ENCODE results near the gene SLC27A5. TPM values are rescaled to one million over a fixed set of nuclear protein-coding genes. Genes with fewer than 3 reads are reported as not detected.
"Not testable (repeated sequence)": the region's sequence is repeated elsewhere in the genome, so short reads cannot be mapped to it uniquely, and the experiment has no call there.

Gene SLC27A5
- total RNA-seq, 1 experiment from 2014 or later = 8.4 TPM

- peaks cover 29% of the 10 kb centered on the region for H4K20me1 ChIP-seq (ENCODE audit: insufficient read depth)
- BruUV-seq (replicated peaks) = TSS peak; percentile 50
- H3K4me3 ChIP-seq = peak overlapping the region; percentile 76
- CTCF ChIA-PET = no interaction called here
- peaks cover 14% of the 10 kb centered on the region; the same call in 1 of the 2 replicates for H3F3A ChIP-seq (ENCODE audit: insufficient read depth, low read depth)
- POLR2A ChIA-PET (ENCODE audit: unreplicated experiment) = no interaction called here
- no peaks in the 10 kb centered on the region for H3K9me3 ChIP-seq (ENCODE audit: insufficient read depth, low read depth)
- no peak for DNase-seq
- peak overlapping the region; percentile 95 for H3K4me2 ChIP-seq
- no peaks in the 10 kb centered on the region for H3K27me3 ChIP-seq (ENCODE audit: insufficient read depth, low read depth)
- no peak overlapping the region for H2AFZ ChIP-seq
- TF ChIP-seq EZH2 (IDR thresholded peaks at IDR 0.05; ENCODE audit: low read depth) = no peak
- no peak for TF ChIP-seq CTCF (conservative IDR thresholded peaks at IDR 0.05)
- no peaks in the 10 kb centered on the region for H3K9me2 ChIP-seq (ENCODE audit: insufficient read depth)
- H3K27ac ChIP-seq = no peak overlapping the region
- peaks cover 44% of the 10 kb centered on the region for H3K79me2 ChIP-seq (ENCODE audit: low read depth)
- peaks cover 10% of the 10 kb centered on the region; the same call in 1 of the 2 replicates for H3K4me1 ChIP-seq (replicated peaks; ENCODE audit: insufficient read depth)
- intact Hi-C loops (cut with micrococcal nuclease; ENCODE audit: unreplicated experiment) = no loop called here
- H3K36me3 ChIP-seq (ENCODE audit: low read depth) = peaks cover 5% of the 10 kb centered on the region; the same call in 1 of the 2 replicates
These were observed 33.7 kb upstream of the SLC27A5 start for GRCh38 chr19:58545286-58546018.

- no peak for TF ChIP-seq CTCF (conservative IDR thresholded peaks at IDR 0.05)
- no peak for TF ChIP-seq EZH2 (IDR thresholded peaks at IDR 0.05; ENCODE audit: low read depth)
- H3K27me3 ChIP-seq (ENCODE audit: insufficient read depth, low read depth) = no peaks in the 10 kb centered on the region
- no peak for DNase-seq
- peaks cover 44% of the 10 kb centered on the region for H3K79me2 ChIP-seq (ENCODE audit: low read depth)
- H3K4me3 ChIP-seq = peak overlapping the region; percentile 76
- H3K36me3 ChIP-seq (ENCODE audit: low read depth) = peaks cover 5% of the 10 kb centered on the region; the same call in 1 of the 2 replicates
- intact Hi-C loops (cut with micrococcal nuclease; ENCODE audit: unreplicated experiment) = loop anchor here (1.0 kb wide), 1 partner anchor 361 kb away; the partner anchor contains the start of gene ZNF274
- POLR2A ChIA-PET (ENCODE audit: unreplicated experiment) = interaction anchor here (0.6 kb wide), 1 partner anchor 48 kb away, joined by 3 read pairs; no protein-coding TSS in a partner anchor
- H2AFZ ChIP-seq = no peak overlapping the region
- H3K9me3 ChIP-seq (ENCODE audit: insufficient read depth, low read depth) = no peaks in the 10 kb centered on the region
- CTCF ChIA-PET = no interaction called here
- H3K27ac ChIP-seq = peak overlapping the region; percentile 88
- H3K4me2 ChIP-seq = peak overlapping the region; percentile 95
- H4K20me1 ChIP-seq (ENCODE audit: insufficient read depth) = peaks cover 29% of the 10 kb centered on the region
- peaks cover 11% of the 10 kb centered on the region; the same call in 1 of the 2 replicates for H3F3A ChIP-seq (ENCODE audit: insufficient read depth, low read depth)
- BruUV-seq (replicated peaks) = no TSS peak
- H3K9me2 ChIP-seq (ENCODE audit: insufficient read depth) = no peaks in the 10 kb centered on the region
- H3K4me1 ChIP-seq (replicated peaks; ENCODE audit: insufficient read depth) = peaks cover 10% of the 10 kb centered on the region; the same call in 1 of the 2 replicates
These were observed 32.9 kb upstream of the SLC27A5 start for GRCh38 chr19:58544591-58545285.

GRCh38 chr19:58543826-58544590 is 32.2 kb upstream of the SLC27A5 start, which contains the start of gene TRIM28:
Gene TRIM28, plus strand, starts transcription at chr19:58544064. Its CDS starts 694 bp downstream, at chr19:58544758.
- TF ChIP-seq EZH2 (IDR thresholded peaks at IDR 0.05; ENCODE audit: low read depth) (no peak), CTCF (conservative IDR thresholded peaks at IDR 0.05) (no peak)
- intact Hi-C loops (cut with micrococcal nuclease; ENCODE audit: unreplicated experiment) = loop anchor here (1.0 kb wide), 1 partner anchor 361 kb away; the partner anchor contains the start of gene ZNF274
- Histone ChIP-seq H3K4me3 (peak within 1 kb of the TSS; percentile 76), H3K9me2 (ENCODE audit: insufficient read depth) (no peaks in the 10 kb centered on the region), H3K36me3 (ENCODE audit: low read depth) (peaks cover 5% of the 10 kb centered on the region; the same call in 1 of the 2 replicates), H3K27me3 (ENCODE audit: insufficient read depth, low read depth) (no peaks in the 10 kb centered on the region), H3K9me3 (ENCODE audit: insufficient read depth, low read depth) (no peaks in the 10 kb centered on the region), H4K20me1 (ENCODE audit: insufficient read depth) (peaks cover 29% of the 10 kb centered on the region), H2AFZ (peak within 1 kb of the TSS; percentile 89), H3K4me1 (replicated peaks; ENCODE audit: insufficient read depth) (peaks cover 10% of the 10 kb centered on the region; the same call in 1 of the 2 replicates), H3K4me2 (peak within 1 kb of the TSS; percentile 95), H3K27ac (peak within 1 kb of the TSS; percentile 88), H3K79me2 (ENCODE audit: low read depth) (peaks cover 41% of the 10 kb centered on the region), H3F3A (ENCODE audit: insufficient read depth, low read depth) (peaks cover 7% of the 10 kb centered on the region; the same call in 1 of the 2 replicates)
- POLR2A ChIA-PET (ENCODE audit: unreplicated experiment) = interaction anchor here (0.6 to 0.8 kb wide), 6 partner anchors 11 to 252 kb away, joined by 3 to 23 read pairs (median 3); partner anchors contain the start of genes CHMP2A and ZSCAN22
- BruUV-seq (replicated peaks) = TSS peak; percentile 100
- CTCF ChIA-PET = no interaction called here
- peak; percentile 90 to 98 for DNase-seq

- H2AFZ ChIP-seq; H3F3A ChIP-seq (ENCODE audit: insufficient read depth, low read depth); H3K36me3 ChIP-seq (ENCODE audit: low read depth); DNase-seq; H3K9me3 ChIP-seq (ENCODE audit: insufficient read depth, low read depth); H3K27me3 ChIP-seq (ENCODE audit: insufficient read depth, low read depth); CTCF ChIA-PET; intact Hi-C loops (cut with micrococcal nuclease; ENCODE audit: unreplicated experiment); BruUV-seq (replicated peaks); H3K9me2 ChIP-seq (ENCODE audit: insufficient read depth); POLR2A ChIA-PET (ENCODE audit: unreplicated experiment); H3K4me1 ChIP-seq (replicated peaks; ENCODE audit: insufficient read depth): not testable (repeated sequence)
- peak overlapping the region; percentile 77 for H3K4me2 ChIP-seq
- H3K27ac ChIP-seq = peak overlapping the region; percentile 88; the same call in 1 of the 2 replicates
- peaks cover 31% of the 10 kb centered on the region for H3K79me2 ChIP-seq (ENCODE audit: low read depth)
- H4K20me1 ChIP-seq (ENCODE audit: insufficient read depth) = peaks cover 29% of the 10 kb centered on the region
- peak overlapping the region; percentile 63; the same call in 1 of the 2 replicates for H3K4me3 ChIP-seq
These were observed 31.0 kb upstream of the SLC27A5 start for GRCh38 chr19:58542641-58543372.

Data from PC-9 (cell line).